OCI-M2 (cell line): ENCODE results near the gene TATDN2.
"Not testable (repeated sequence)": the region's sequence is repeated elsewhere in the genome, so short reads cannot be mapped to it uniquely, and the experiment has no call there.

Experiments used
- DNase-seq: peaks from one replicate; lab custom pipeline; 2025; ENCODE audit not compliant: unreplicated experiment; lab: John Stamatoyannopoulos, UW

The TATDN2 gene

GRCh38 chr3:10268930-10269329 is 20.7 kb downstream of the TATDN2 start:
- DNase-seq, result no peak

DNA sequence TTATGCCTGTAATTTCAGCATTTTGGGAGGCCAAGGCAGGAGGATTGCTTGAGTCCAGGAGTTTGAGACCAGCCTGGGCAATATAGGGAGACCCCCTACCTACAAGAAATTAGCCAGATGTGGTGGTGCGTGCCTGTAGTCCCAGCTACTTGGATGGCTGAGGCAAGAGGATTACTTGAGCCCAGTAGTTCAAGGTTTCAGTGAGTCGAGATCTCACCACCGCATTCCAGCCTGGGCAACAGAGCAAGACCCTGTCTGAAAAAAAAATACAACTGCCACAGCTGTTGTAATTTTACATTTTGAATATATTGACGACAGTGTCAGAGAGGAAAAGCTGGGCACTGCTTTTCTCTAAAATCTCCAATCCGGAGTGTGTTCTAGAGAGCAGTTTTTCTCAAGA is 21.2 kb downstream of the TATDN2 start:
- no peak for DNase-seq

DNA sequence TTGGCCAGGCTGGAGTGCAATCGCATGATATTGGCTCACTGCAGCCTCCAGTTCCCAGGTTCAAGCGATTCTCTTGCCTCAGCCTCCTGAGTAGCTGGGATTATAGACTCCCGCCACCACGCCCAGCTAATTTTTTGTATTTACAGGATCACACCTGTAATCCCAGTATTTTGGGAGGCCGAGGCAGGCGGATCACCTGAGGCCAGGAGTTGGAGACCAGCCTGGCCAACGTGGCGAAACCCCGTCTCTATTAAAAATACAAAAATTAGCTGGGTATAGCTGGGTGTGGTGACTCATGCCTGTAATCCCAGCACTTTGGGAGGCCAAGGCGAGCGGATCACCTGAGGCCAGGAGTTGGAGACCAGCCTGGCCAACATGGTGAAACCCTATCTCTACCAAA is 24.2 kb downstream of the TATDN2 start:
- not testable (repeated sequence) for DNase-seq

GRCh38 chr3:10272977-10273376 is 24.7 kb downstream of the TATDN2 start:
- no peak for DNase-seq

GRCh38 chr3:10273702-10274305 is 25.5 kb downstream of the TATDN2 start:
- no peak for DNase-seq

DNA sequence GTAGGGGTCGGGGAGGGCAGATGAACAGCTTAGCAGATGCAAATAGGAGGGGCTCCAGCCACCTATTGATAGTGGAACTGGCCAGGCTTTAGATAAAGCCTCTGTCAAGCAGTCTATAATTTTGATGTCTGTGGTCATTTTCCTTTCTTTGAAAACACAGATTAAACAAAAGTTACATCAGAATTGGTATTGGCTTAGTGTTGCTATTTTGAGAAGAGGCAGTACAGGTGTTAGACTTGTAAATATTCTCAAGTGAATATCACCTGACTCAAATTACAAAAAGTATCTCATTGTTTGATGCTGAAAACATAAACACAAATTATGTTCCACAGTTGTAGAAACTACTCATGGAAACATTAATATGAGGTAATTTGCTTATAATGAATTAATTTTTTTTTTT is 26.3 kb downstream of the TATDN2 start:
- DNase-seq, result no peak

DNA sequence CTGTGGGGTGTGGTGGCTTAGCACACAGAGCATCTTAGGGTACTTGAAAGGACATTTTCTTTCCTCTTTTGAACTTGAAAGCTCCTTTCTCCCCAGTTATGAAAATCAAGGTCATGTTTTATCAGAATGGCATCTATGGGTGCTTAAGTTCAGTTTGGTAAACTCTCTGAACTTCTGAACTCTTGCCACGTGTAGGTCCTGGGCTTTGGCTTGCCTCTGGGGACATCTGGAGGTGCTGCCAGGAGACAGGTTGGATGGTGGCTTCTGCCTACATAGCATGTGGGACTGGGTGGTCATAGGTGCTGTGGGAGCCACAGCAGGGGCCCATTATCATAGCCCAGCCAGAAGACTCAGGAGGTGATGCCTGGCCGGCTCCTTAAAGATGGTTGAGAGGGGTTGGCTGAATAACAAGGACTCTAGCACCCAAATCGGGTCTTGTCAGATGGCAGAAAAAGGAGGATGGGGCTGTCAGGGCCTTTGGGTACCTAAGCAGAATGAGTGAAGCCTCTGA is 28.9 kb downstream of the TATDN2 start:
- no peak for DNase-seq

GRCh38 chr3:10278501-10278900 is 30.2 kb downstream of the TATDN2 start:
- DNase-seq, result no peak

- DNase-seq, result no peak
Measured at GRCh38 chr3:10279384-10280176, 31.3 kb downstream of the TATDN2 start.

DNA sequence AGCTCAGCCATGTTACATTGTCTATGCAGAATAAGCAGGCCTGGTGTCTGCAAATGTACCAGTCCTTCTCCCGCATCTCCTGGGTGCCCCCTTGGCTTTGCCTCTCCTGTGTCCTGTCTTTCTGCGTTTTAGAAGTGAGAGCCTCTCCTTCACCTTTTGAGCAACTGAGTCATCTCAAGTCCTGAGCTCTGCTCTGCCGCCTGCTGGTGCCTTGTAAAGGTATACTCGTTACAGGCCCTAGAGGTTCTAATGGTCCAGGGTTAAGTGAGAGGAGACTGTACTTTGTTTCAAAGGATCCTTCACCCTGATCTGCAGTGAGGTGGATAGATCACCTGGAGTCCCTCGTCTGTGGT is 31.9 kb downstream of the TATDN2 start:
- DNase-seq, result no peak

- no peak for DNase-seq
Measured at GRCh38 chr3:10280571-10280970, 32.3 kb downstream of the TATDN2 start.

GRCh38 chr3:10281951-10282350 is 33.7 kb downstream of the TATDN2 start:
- no peak for DNase-seq

DNA sequence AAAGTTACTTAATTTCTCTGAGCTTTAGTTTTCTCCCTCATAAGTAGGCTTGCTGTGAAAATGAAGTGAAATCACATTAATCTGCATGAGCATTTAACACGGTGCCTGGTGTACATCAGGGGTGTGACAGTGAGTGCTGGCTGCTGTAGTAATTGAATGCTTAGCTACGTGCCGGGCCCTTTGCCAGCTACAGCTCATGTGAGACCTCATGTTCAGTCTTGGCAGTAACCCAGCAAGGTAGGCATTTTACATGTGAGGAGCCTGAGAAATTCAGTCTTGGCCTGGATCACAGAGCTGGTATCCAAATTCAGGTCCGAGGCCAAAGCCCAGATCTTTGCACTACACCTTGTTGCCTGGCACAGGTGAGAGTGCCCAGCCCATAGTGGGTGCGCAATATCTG is 35.4 kb downstream of the TATDN2 start:
- DNase-seq, result no peak

GRCh38 chr3:10284496-10284895 is 36.2 kb downstream of the TATDN2 start:
- no peak for DNase-seq

DNA sequence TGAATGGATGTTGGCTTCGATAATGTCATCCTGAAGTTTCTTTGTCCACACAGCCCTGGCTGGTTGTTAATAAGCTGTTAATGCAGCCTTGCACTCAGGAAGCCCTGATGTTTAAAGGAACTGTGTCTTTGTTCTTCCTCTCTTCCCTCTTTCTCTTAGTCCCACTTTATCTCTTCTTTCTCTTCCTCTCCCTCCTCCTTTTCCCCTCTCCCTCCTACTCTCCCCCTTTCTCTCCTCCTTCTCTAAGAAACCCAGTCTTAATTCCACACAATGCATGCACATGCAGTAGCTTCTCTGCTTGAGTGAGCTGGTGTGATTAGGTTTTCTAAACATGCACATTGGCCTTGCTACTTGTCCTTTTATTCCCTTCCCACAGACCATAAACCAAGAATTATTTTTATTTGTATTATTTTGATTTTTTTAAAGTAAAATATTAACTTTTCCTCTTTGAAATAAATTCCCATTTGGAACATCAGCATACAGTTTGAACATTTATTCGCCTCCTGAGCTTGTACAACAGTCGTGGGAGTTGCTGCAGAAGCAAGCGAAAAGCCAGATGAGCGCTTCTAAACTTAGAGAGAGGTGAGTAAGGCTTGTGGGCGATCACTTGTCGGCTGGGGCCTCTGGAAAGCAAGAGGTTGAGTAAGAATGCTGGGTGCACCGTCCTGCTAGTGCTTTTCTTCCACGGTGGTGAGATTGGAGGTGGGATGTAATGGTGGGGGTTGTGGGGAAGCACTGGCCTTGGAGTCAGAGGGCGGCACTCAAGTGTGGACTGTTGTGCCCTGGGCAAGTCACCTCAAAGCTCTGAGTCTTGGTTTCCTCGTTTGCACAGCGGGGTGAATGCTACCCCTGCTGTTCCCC is 37.2 kb downstream of the TATDN2 start:
- DNase-seq, result no peak

- no peak for DNase-seq
Measured at GRCh38 chr3:10286133-10286524, 37.9 kb downstream of the TATDN2 start.

- DNase-seq, result no peak
Measured at GRCh38 chr3:10286596-10287295, 38.5 kb downstream of the TATDN2 start.

- no peak for DNase-seq
Measured at GRCh38 chr3:10287936-10288574, 39.8 kb downstream of the TATDN2 start.

- DNase-seq, result no peak
Measured at GRCh38 chr3:10288575-10288960, 40.3 kb downstream of the TATDN2 start.

DNA sequence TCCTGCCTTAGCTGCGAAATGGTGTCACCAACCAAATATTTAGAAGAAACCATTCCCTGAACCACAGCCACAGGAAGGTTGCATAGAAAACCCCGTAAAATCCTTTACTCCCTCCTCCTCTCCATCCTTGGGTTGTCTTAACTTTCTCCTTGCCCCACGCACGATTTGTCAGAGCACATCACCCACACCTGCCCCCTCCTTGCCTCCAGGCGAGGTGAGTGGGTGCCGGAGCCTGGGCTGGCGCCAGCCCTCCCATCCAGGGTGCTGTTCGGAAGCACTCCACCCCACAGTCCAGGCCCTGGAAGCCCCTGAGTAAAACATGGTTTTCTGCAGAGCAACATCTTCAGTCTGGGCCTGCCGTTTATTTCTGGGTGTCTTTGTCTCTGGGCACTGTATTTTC is 40.8 kb downstream of the TATDN2 start:
- no peak for DNase-seq
